ENCODE results near the gene CD300H.
A peak's percentile ranks its signal among the peaks of the same experiment; 100 is the strongest.
"Not testable (repeated sequence)": the region's sequence is repeated elsewhere in the genome, so short reads cannot be mapped to it uniquely, and the experiment has no call there.

The CD300H gene

GRCh38 chr17:74584292-74585060 lies 17.2 kb upstream of the CD300H start:
- no peak for DNase-seq (ENCODE audit: low spot score)

- no peak for DNase-seq (ENCODE audit: low spot score)
Observed at GRCh38 chr17:74582633-74583032, 15.3 kb upstream of the CD300H start.

- DNase-seq (ENCODE audit: low spot score): no peak
Observed at GRCh38 chr17:74579900-74580299, 12.6 kb upstream of the CD300H start.

- no peak for DNase-seq (ENCODE audit: low spot score)
Observed at GRCh38 chr17:74578979-74579378, 11.7 kb upstream of the CD300H start.

- DNase-seq (ENCODE audit: low spot score): no peak
Observed at GRCh38 chr17:74574489-74575142, 7.3 kb upstream of the CD300H start.

GRCh38 chr17:74573635-74574034 lies 6.3 kb upstream of the CD300H start:
- not testable (repeated sequence) for DNase-seq (ENCODE audit: low spot score)

- DNase-seq (ENCODE audit: low spot score): no peak
Observed at GRCh38 chr17:74573169-74573568, 5.9 kb upstream of the CD300H start.

GRCh38 chr17:74571621-74572270 lies 4.4 kb upstream of the CD300H start:
- no peak for DNase-seq (ENCODE audit: low spot score)

- DNase-seq (ENCODE audit: low spot score): peak; percentile 5
Observed at GRCh38 chr17:74569020-74570003, 2.0 kb upstream of the CD300H start.

- DNase-seq (ENCODE audit: low spot score): no peak
Observed at GRCh38 chr17:74568106-74568873, 981 bp upstream of the CD300H start.

GRCh38 chr17:74566132-74566753 lies 1.1 kb downstream of the CD300H start:
- peak; percentile 6 for DNase-seq (ENCODE audit: low spot score)

- DNase-seq (ENCODE audit: low spot score): no peak
Observed at GRCh38 chr17:74565126-74565525, 2.2 kb downstream of the CD300H start.

GRCh38 chr17:74563358-74563757 lies 4.0 kb downstream of the CD300H start:
- DNase-seq (ENCODE audit: low spot score): no peak

- DNase-seq (ENCODE audit: low spot score): no peak
Observed at GRCh38 chr17:74561586-74561985, 5.7 kb downstream of the CD300H start.

- no peak for DNase-seq (ENCODE audit: low spot score)
Observed at GRCh38 chr17:74558882-74559519, 8.3 kb downstream of the CD300H start.

GRCh38 chr17:74558402-74558801 lies 8.9 kb downstream of the CD300H start:
- not testable (repeated sequence) for DNase-seq (ENCODE audit: low spot score)

GRCh38 chr17:74555427-74555940 lies 11.8 kb downstream of the CD300H start:
- no peak for DNase-seq (ENCODE audit: low spot score)

- no peak for DNase-seq (ENCODE audit: low spot score)
Observed at GRCh38 chr17:74554909-74555308, 12.4 kb downstream of the CD300H start.

GRCh38 chr17:74552037-74552436 lies 15.3 kb downstream of the CD300H start:
- DNase-seq (ENCODE audit: low spot score): no peak

GRCh38 chr17:74550602-74551001 lies 16.7 kb downstream of the CD300H start:
- no peak for DNase-seq (ENCODE audit: low spot score)

Data from globus pallidus (tissue), 1 donor.